HTERT RPE-1 (cell line): ENCODE measurements around the gene AP1AR.
"Not testable (repeated sequence)": the region's sequence is repeated elsewhere in the genome, so short reads cannot be mapped to it uniquely, and the experiment has no call there.

Source experiments
- in situ Hi-C: fragments of 300-500 bp; cut with MboI; formaldehyde crosslinking; loops from 4 replicates; pipeline ENCODE4 v1.14.3; 2020; ENCODE audit warnings: low sequenced_read_pairs

AP1AR gene

GRCh38 chr4:112309263-112309791 is 77.7 kb downstream of the AP1AR start:
- in situ Hi-C loops, result not testable (repeated sequence)

DNA sequence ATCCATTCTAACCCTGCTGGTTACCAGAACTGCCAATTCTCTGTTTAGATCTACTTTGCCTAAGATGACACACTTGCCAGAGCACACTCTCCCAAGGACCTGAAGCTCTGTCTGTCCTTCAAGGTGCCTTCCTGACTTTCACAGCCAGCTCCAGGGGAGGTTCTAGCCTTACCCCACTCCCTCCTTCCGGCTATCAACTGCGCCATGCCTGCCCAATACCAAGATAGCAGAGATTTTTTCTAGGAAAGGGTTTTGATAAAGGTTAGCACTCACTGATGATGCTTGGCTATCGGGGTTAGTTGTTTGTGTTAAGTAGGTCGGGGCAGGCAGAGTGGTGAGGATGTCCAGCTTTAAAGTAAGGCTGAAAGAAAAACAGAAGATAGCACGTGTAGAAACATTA is 79.9 kb downstream of the AP1AR start:
- in situ Hi-C loops, result no loop called here

DNA sequence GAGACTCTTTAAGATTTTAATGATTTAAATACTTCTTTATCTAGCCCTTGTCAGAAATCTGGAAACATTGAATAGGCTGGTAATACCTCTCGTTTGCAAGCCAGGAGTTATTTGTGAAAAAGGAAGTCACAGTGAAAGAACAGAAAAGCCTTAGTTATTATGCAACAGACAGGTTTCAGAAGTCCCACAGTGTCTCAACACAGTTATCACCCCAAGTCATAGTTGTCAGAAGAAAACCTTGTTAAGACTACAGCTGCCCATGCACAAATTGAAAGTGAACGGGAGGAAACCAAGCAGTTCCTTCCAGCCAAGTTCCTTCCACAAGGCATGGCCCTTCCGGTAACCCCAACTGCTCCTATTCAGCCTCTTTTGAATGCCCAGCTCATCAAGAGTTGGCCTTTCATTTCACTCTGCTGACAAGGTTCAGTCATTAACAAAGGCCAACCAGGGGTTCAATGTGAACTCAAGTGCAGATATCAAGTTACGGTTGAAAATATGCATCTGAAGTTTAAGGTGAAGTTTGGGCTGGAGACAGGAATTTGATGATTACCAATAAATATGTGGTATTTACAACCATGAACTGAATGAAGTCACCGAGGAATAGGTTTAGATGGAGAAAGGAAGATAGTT is 81.1 kb downstream of the AP1AR start:
- in situ Hi-C loops, result no loop called here

DNA sequence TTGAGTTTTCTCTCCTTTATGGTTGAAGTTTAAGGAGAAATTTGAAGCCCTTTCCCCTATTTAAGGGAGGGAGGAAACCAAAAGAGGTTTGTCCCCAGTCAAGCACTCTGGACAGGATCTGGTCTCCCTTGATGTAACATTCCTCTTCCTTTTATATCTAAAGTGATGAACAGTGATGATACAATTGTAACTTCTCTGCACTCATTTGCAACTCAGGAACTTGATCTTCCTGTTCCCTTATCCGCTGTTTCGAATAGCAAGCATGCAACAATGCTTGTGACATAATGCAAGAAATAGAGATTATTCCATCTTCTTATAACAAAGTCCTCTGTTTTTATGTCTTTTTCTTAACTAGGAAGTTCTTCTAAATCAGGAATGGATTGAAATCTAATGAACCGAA is 83.9 kb downstream of the AP1AR start:
- in situ Hi-C loops, result no loop called here

- in situ Hi-C loops, result no loop called here
These were observed 84.8 kb downstream of the AP1AR start for GRCh38 chr4:112316360-112316759.

DNA sequence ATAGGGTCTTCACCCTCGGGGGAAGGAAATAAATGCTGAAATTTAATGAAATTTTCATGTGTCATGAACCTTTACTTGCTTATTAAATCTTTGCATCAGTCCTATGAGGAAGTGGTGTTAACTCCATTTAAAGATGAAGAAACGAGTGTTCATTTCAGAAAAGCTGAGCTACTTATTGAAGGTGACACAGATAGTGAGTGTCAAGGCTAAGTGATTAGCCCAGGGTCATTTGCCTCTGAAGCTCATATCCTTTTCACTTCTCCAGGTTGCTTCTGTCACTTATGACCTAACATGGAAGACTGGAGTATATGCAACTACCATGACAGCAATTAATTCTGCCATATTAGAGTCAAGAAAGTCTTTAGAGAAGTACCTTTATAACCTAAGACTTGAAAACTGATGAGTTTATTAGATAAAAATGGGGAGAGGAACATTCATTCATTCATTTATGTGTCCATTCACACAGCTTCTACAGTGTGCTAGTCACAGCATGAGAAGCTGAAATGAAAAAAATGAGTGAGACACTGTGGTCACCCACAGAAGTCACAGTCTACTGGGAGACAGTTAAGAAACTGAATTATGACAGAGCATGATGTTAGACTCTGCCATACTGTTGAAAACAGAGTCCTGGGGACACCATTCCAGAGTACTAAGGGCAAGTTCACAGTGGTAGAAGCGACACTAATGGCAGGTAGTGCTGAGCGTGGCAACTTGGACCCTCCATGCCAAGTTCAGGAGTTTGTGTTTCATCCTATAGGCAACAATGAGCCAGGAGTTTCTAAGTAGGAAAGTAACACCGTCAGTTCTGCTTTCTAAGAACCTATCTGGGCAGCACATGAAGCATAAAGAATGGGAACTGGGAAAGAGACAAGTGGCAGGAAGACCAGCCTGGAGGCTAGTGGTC is 86.9 kb downstream of the AP1AR start:
- in situ Hi-C loops, result no loop called here
